Glutamatergic neuron (in vitro differentiated cells): ENCODE measurements around the gene ACVR2A. TPM values are rescaled to one million over a fixed set of nuclear protein-coding genes. Genes with fewer than 3 reads are reported as not detected.

ENCODE experiments used
- DNase-seq: peaks from one replicate; pipeline ENCODE4 v3.0.0; 2022
- H3K27ac Mint-ChIP-seq: one replicate; pipeline ENCODE4 v1.8.0; 2020; ENCODE audit warnings: mild to moderate bottlenecking, mixed read lengths, inconsistent platforms; ENCODE audit not compliant: unreplicated experiment
- H3K27me3 Mint-ChIP-seq: one replicate; pipeline ENCODE4 v1.8.0; 2020; ENCODE audit warnings: mild to moderate bottlenecking, moderate library complexity, mixed read lengths, inconsistent platforms; ENCODE audit not compliant: unreplicated experiment
- H3K36me3 Mint-ChIP-seq: one replicate; pipeline ENCODE4 v1.8.0; 2020; ENCODE audit warnings: mild to moderate bottlenecking, mixed read lengths, inconsistent platforms; ENCODE audit not compliant: unreplicated experiment
- H3K4me1 Mint-ChIP-seq: one replicate; pipeline ENCODE4 v1.8.0; 2020; ENCODE audit warnings: mild to moderate bottlenecking, low read depth, mixed read lengths, inconsistent platforms; ENCODE audit not compliant: unreplicated experiment
- H3K4me3 Mint-ChIP-seq: one replicate; pipeline ENCODE4 v1.8.0; 2020; ENCODE audit warnings: mild to moderate bottlenecking, mixed read lengths, inconsistent platforms; ENCODE audit not compliant: unreplicated experiment
- H3K9me3 Mint-ChIP-seq: one replicate; pipeline ENCODE4 v1.8.0; 2020; ENCODE audit warnings: mild to moderate bottlenecking, moderate library complexity, mixed read lengths, inconsistent platforms; ENCODE audit not compliant: unreplicated experiment
- total RNA-seq: library from RNA; stranded (reverse); fragmentation: NEBNext Ultra II Directional; extraction: Animal tissue kit (Norgen Biotek cat#: 25700); gene quantifications from one replicate; pipeline ENCODE4 v1.2.1, GENCODE V29; 2021; ENCODE audit not compliant: unreplicated experiment
- TF ChIP-seq, protein P1 (sequence below): fragments of 200-600 bp; sonication (generic); IDR thresholded peaks from one replicate; pipeline ENCODE4 v1.5.0; 2021; ENCODE audit not compliant: partially characterized antibody, unreplicated experiment

Gene ACVR2A
- total RNA-seq, 1 donor from 2014 or later, result 110 TPM

DNA sequence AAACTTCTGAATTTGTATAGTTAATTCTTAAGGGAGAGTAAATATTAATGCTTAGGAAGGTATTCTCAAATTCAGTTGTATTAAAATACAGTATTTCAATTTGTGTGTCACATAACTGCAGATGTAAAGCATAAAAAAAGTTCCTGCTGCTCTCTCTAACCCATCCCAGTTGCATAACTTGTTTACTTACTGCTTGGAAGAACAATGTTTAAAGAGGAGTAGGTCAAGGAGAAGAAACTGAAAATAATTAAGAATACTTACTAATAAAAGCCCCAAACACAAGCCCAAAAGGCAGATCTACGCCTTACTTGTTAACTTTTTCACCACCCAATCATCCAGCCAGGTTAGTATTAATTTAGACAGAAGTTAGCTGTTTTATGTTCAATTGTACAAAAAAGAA is 94.5 kb downstream of the ACVR2A start:
- DNase-seq, result no peak
- H3K36me3 Mint-ChIP-seq, result no peaks in the 10 kb centered on the region
- no peaks in the 10 kb centered on the region for H3K4me1 Mint-ChIP-seq
- TF ChIP-seq, protein P1, sequence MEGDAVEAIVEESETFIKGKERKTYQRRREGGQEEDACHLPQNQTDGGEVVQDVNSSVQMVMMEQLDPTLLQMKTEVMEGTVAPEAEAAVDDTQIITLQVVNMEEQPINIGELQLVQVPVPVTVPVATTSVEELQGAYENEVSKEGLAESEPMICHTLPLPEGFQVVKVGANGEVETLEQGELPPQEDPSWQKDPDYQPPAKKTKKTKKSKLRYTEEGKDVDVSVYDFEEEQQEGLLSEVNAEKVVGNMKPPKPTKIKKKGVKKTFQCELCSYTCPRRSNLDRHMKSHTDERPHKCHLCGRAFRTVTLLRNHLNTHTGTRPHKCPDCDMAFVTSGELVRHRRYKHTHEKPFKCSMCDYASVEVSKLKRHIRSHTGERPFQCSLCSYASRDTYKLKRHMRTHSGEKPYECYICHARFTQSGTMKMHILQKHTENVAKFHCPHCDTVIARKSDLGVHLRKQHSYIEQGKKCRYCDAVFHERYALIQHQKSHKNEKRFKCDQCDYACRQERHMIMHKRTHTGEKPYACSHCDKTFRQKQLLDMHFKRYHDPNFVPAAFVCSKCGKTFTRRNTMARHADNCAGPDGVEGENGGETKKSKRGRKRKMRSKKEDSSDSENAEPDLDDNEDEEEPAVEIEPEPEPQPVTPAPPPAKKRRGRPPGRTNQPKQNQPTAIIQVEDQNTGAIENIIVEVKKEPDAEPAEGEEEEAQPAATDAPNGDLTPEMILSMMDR, result no peak
- no peaks in the 10 kb centered on the region for H3K9me3 Mint-ChIP-seq
- no peak overlapping the region for H3K27ac Mint-ChIP-seq
- no peak overlapping the region for H3K4me3 Mint-ChIP-seq
- no peaks in the 10 kb centered on the region for H3K27me3 Mint-ChIP-seq

DNA sequence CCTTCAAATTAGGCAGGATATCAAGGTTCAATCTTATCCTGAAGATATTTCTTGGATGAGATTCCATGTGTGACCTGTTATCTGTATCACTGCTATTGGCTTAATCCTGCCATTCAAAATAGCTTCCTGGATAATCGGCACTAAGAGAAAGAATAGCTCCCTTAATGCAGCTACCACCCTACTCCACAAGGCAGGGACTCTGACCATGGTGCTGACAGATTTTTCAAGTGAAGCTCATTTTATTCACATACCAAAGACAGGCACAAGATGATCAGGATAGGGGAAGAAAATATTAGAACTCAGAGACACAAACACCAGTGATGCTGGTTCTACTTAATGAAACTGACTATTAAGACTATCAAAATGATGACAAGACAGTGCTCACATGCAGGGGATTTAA is 100.8 kb downstream of the ACVR2A start:
- Mint-ChIP-seq H3K9me3 (no peaks in the 10 kb centered on the region), H3K27ac (no peak overlapping the region), H3K4me1 (no peaks in the 10 kb centered on the region), H3K36me3 (no peaks in the 10 kb centered on the region), H3K4me3 (no peak overlapping the region), H3K27me3 (no peaks in the 10 kb centered on the region)
- no peak for DNase-seq
- TF ChIP-seq, protein P1, result no peak

DNA sequence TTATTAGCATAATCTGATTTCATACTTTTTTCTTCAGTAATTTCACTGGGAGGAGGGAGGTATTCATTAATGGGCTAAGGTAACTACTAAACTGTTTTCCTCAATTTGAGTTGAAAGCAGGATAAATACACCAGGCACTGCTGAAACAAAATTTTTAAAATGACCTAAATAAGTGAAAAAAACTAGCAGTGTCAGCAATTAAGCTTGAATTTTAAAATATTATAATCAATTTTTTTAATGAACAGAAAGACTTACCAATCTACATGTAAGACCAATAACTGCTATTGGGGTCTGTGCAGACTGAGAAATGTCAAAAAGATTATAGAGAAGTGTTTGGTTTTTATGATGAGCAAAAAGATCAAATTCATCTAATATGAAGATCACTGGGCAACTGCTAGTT is 107.3 kb downstream of the ACVR2A start:
- DNase-seq, result no peak
- no peak overlapping the region for H3K4me3 Mint-ChIP-seq
- TF ChIP-seq, protein P1, result no peak
- H3K27ac Mint-ChIP-seq, result no peak overlapping the region
- H3K27me3 Mint-ChIP-seq, result no peaks in the 10 kb centered on the region
- H3K4me1 Mint-ChIP-seq, result no peaks in the 10 kb centered on the region
- no peaks in the 10 kb centered on the region for H3K36me3 Mint-ChIP-seq
- H3K9me3 Mint-ChIP-seq, result no peaks in the 10 kb centered on the region

GRCh38 chr2:147968571-147968970 is 123.7 kb downstream of the ACVR2A start:
- Mint-ChIP-seq H3K9me3 (peaks cover 6% of the 10 kb centered on the region), H3K36me3 (peaks cover 28% of the 10 kb centered on the region), H3K27me3 (no peaks in the 10 kb centered on the region), H3K4me3 (no peak overlapping the region), H3K4me1 (peaks cover 3% of the 10 kb centered on the region), H3K27ac (no peak overlapping the region)
- TF ChIP-seq, protein P1, result no peak
- DNase-seq, result no peak

DNA sequence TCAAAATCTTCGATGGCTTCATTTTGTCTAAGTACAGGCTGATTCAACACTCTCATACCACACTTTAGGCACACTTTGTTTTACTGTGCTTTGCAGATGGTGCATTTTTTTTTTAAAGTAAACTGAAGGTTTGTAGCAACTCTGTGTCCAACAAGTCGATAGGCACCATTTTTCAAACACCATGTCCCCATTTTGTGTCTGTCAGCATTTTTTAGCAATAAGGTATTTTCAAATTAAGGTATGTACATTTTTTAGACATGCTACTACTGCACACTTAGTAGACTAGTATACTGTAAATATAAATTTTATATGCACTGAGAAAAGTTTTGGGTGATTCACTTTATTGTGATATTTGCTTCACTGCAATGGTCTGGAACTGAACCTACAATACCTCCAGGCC is 131.3 kb downstream of the ACVR2A start:
- no peaks in the 10 kb centered on the region for H3K9me3 Mint-ChIP-seq

More for the DNA sequence above, 131.3 kb downstream of the ACVR2A start:
- Mint-ChIP-seq H3K4me1 (peaks cover 7% of the 10 kb centered on the region), H3K27me3 (peaks cover 3% of the 10 kb centered on the region), H3K4me3 (no peak overlapping the region), H3K27ac (no peak overlapping the region), H3K36me3 (no peaks in the 10 kb centered on the region)
- TF ChIP-seq, protein P1, result no peak
- DNase-seq, result no peak
